EH (cell line): ENCODE measurements around the gene ZNF571.

Experiments
- DNase-seq: peaks from one replicate; pipeline ENCODE4 v3.0.0-alpha.2; 2015; ENCODE audit warnings: low read depth

Gene ZNF571

GRCh38 chr19:37594304-37594981 is at the start of gene ZNF571, which contains the start of gene ZNF540:
ZNF571 (minus strand) TSS chr19:37594792; CDS start chr19:37586676, 8,116 bp downstream.
ZNF540 (plus strand) TSS chr19:37594876; CDS start chr19:37598448, 3,572 bp downstream.
- peak; percentile 86 for DNase-seq

- peak; percentile 10 for DNase-seq
Measured at GRCh38 chr19:37635076-37636056, 40.8 kb upstream of the ZNF571 start.

- no peak for DNase-seq
Measured at GRCh38 chr19:37594982-37595382, 390 bp upstream of the ZNF571 start.

GRCh38 chr19:37593996-37594303 is 642 bp downstream of the ZNF571 start:
- no peak for DNase-seq

GRCh38 chr19:37583340-37583739 is 11.3 kb downstream of the ZNF571 start:
- DNase-seq = no peak

- DNase-seq = peak; percentile 30
Measured at GRCh38 chr19:37572203-37572602, 22.4 kb downstream of the ZNF571 start.

GRCh38 chr19:37565370-37565669 is 29.3 kb downstream of the ZNF571 start:
- no peak for DNase-seq

- DNase-seq = no peak
Measured at GRCh38 chr19:37564624-37565369, 29.8 kb downstream of the ZNF571 start.

GRCh38 chr19:37563518-37563917 is 31.1 kb downstream of the ZNF571 start:
- no peak for DNase-seq

GRCh38 chr19:37551129-37551993 is 43.2 kb downstream of the ZNF571 start:
- peak; percentile 39 for DNase-seq

GRCh38 chr19:37537391-37537947 is 57.1 kb downstream of the ZNF571 start:
- DNase-seq = no peak

- DNase-seq = no peak
Measured at GRCh38 chr19:37519890-37520289, 74.7 kb downstream of the ZNF571 start.
